Stimulated activated CD4-positive, alpha-beta T cell treated with anti-CD3 and anti-CD28 coated beads, Interleukin-12 subunit alpha, Interleukin-12 subunit beta, amount 100 ng/mL, for 48 hours (primary cell): ENCODE measurements around the gene BCAM.
"Not testable (repeated sequence)": the region's sequence is repeated elsewhere in the genome, so short reads cannot be mapped to it uniquely, and the experiment has no call there.

ENCODE experiments used
- DNase-seq, 3 donors: peaks; one replicate each; pipeline ENCODE4 v3.0.0-alpha.2; 2020; ENCODE audit warnings: low read depth in 2 of 3, low spot score in 1 of 3

BCAM gene

GRCh38 chr19:44817725-44818465, 9.0 kb downstream of the BCAM start:
- DNase-seq = no peak

GRCh38 chr19:44818466-44819031, 9.6 kb downstream of the BCAM start:
- DNase-seq = no peak

- no peak for DNase-seq
Observed at GRCh38 chr19:44819246-44819832, 10.4 kb downstream of the BCAM start.

GRCh38 chr19:44820648-44821609, 12.0 kb downstream of the BCAM start:
- no peak for DNase-seq

GRCh38 chr19:44822177-44822576, 13.3 kb downstream of the BCAM start:
- no peak for DNase-seq

- no peak for DNase-seq
Observed at GRCh38 chr19:44822670-44823372, 13.9 kb downstream of the BCAM start.

- no peak for DNase-seq
Observed at GRCh38 chr19:44823373-44823698, 14.4 kb downstream of the BCAM start.

- DNase-seq = no peak
Observed at GRCh38 chr19:44824761-44825160, 15.9 kb downstream of the BCAM start.

- DNase-seq = not testable (repeated sequence)
Observed at GRCh38 chr19:44832875-44833274, 24.0 kb downstream of the BCAM start.

GRCh38 chr19:44834399-44834798, 25.5 kb downstream of the BCAM start:
- not testable (repeated sequence) for DNase-seq

- DNase-seq = no peak
Observed at GRCh38 chr19:44839276-44839675, 30.4 kb downstream of the BCAM start.

- no peak for DNase-seq
Observed at GRCh38 chr19:44840811-44841210, 31.9 kb downstream of the BCAM start.

- no peak for DNase-seq
Observed at GRCh38 chr19:44841231-44841630, 32.3 kb downstream of the BCAM start.

- DNase-seq = no peak
Observed at GRCh38 chr19:44845286-44845611, 36.3 kb downstream of the BCAM start.

GRCh38 chr19:44845612-44846454, 36.9 kb downstream of the BCAM start, which contains the start of gene NECTIN2:
Gene NECTIN2 (plus strand): TSS chr19:44846297. CDS start chr19:44846526, 229 bp downstream.
- peak; percentile 86 to 97 (median 94) for DNase-seq

- no peak for DNase-seq
Observed at GRCh38 chr19:44846455-44847143, 37.7 kb downstream of the BCAM start.

- DNase-seq = no peak
Observed at GRCh38 chr19:44847144-44848035, 38.5 kb downstream of the BCAM start.

GRCh38 chr19:44848036-44848811, 39.3 kb downstream of the BCAM start:
- DNase-seq = no peak
